DMS53 (cell line): ENCODE measurements around the gene ZNF775.

ENCODE experiments used
- DNase-seq: peaks from one replicate; lab custom pipeline; 2025; lab: John Stamatoyannopoulos, UW

ZNF775 gene

GRCh38 chr7:150401424-150401790, 22.3 kb downstream of the ZNF775 start:
- DNase-seq, result no peak

- DNase-seq, result no peak
Measured at GRCh38 chr7:150401861-150402631, 22.9 kb downstream of the ZNF775 start.

GRCh38 chr7:150402671-150403321, 23.7 kb downstream of the ZNF775 start:
- DNase-seq, result no peak

GRCh38 chr7:150403376-150404171, 24.4 kb downstream of the ZNF775 start:
- no peak for DNase-seq

GRCh38 chr7:150404172-150404804, 25.2 kb downstream of the ZNF775 start:
- DNase-seq, result no peak

GRCh38 chr7:150404805-150405583, 25.9 kb downstream of the ZNF775 start:
- DNase-seq, result peak; percentile 98

- peak; percentile 84 for DNase-seq
Measured at GRCh38 chr7:150405584-150406311, 26.6 kb downstream of the ZNF775 start.

- peak; percentile 59 for DNase-seq
Measured at GRCh38 chr7:150406312-150406566, 27.1 kb downstream of the ZNF775 start.

GRCh38 chr7:150406567-150407421, 27.7 kb downstream of the ZNF775 start:
- DNase-seq, result peak; percentile 66

GRCh38 chr7:150407588-150408392, 28.7 kb downstream of the ZNF775 start:
- no peak for DNase-seq

GRCh38 chr7:150408393-150409299, 29.5 kb downstream of the ZNF775 start:
- DNase-seq, result no peak

GRCh38 chr7:150409300-150410030, 30.3 kb downstream of the ZNF775 start:
- no peak for DNase-seq

GRCh38 chr7:150410131-150410530, 31.0 kb downstream of the ZNF775 start:
- DNase-seq, result no peak

GRCh38 chr7:150410680-150411346, 31.7 kb downstream of the ZNF775 start:
- DNase-seq, result no peak

- DNase-seq, result no peak
Measured at GRCh38 chr7:150411606-150412005, 32.5 kb downstream of the ZNF775 start.

GRCh38 chr7:150412016-150412415, 32.9 kb downstream of the ZNF775 start:
- no peak for DNase-seq
